Mucosa of stomach (tissue), 1 donor: ENCODE measurements around the gene MYO10.

Experiments used
- H3K27me3 ChIP-seq: one replicate; pipeline ENCODE4 v1.7.0; 2013; ENCODE audit warnings: mild to moderate bottlenecking, low read length; ENCODE audit not compliant: control insufficient read depth, insufficient read depth
- H3K36me3 ChIP-seq: one replicate; pipeline ENCODE4 v1.7.0; 2013; ENCODE audit warnings: low read length; ENCODE audit not compliant: control insufficient read depth, insufficient read depth
- H3K4me1 ChIP-seq: one replicate; pipeline ENCODE4 v1.7.0; 2013; ENCODE audit warnings: mild to moderate bottlenecking, low read length; ENCODE audit not compliant: control insufficient read depth, insufficient read depth
- H3K4me3 ChIP-seq: one replicate; pipeline ENCODE4 v1.7.0; 2013; ENCODE audit warnings: low read length
- H3K9ac ChIP-seq: one replicate; pipeline ENCODE4 v1.7.0; 2013; ENCODE audit warnings: mild to moderate bottlenecking, low read length, moderate library complexity
- H3K9me3 ChIP-seq: one replicate; pipeline ENCODE4 v1.7.0; 2013; ENCODE audit warnings: mild to moderate bottlenecking, low read length, moderate library complexity; ENCODE audit not compliant: control insufficient read depth
- donor health status: Pancreatic carcinoma.

The MYO10 gene

GRCh38 chr5:16687898-16688297 is 248.2 kb downstream of the MYO10 start:
- Histone ChIP-seq H3K4me3 (no peak overlapping the region), H3K36me3 (no peaks in the 10 kb centered on the region), H3K4me1 (no peaks in the 10 kb centered on the region), H3K27me3 (no peaks in the 10 kb centered on the region), H3K9ac (no peak overlapping the region), H3K9me3 (no peaks in the 10 kb centered on the region)

GRCh38 chr5:16685069-16685468 is 251.0 kb downstream of the MYO10 start:
- Histone ChIP-seq H3K9ac (no peak overlapping the region), H3K9me3 (no peaks in the 10 kb centered on the region), H3K4me3 (no peak overlapping the region), H3K36me3 (peaks cover 10% of the 10 kb centered on the region), H3K27me3 (no peaks in the 10 kb centered on the region), H3K4me1 (no peaks in the 10 kb centered on the region)

DNA sequence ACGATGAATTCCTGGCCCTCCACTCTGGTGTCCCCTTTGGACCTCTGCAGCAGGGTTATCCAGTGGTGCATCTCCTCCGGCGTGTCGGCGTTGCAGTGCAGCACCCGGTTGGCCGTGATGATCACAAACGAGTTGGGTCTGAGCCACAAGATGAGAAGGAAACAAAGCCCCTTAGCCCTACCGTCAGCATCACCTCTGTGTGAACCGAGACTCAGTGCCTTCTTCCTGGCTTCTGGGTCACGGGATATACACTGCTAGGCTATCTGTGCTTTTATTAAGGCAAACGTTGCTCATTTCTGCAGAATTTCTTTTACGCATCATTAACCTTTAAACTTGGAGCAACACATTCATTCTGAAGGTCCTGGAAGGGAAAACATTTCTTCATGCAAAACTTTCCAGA is 254.2 kb downstream of the MYO10 start:
- H3K4me1 ChIP-seq = no peaks in the 10 kb centered on the region
- H3K9ac ChIP-seq = no peak overlapping the region
- H3K9me3 ChIP-seq = no peaks in the 10 kb centered on the region
- H3K4me3 ChIP-seq = no peak overlapping the region
- H3K36me3 ChIP-seq = peaks cover 10% of the 10 kb centered on the region
- no peaks in the 10 kb centered on the region for H3K27me3 ChIP-seq

GRCh38 chr5:16679863-16680262 is 256.2 kb downstream of the MYO10 start:
- Histone ChIP-seq H3K36me3 (peaks cover 13% of the 10 kb centered on the region), H3K9me3 (no peaks in the 10 kb centered on the region), H3K9ac (no peak overlapping the region), H3K4me1 (peaks cover 4% of the 10 kb centered on the region), H3K4me3 (no peak overlapping the region), H3K27me3 (no peaks in the 10 kb centered on the region)

DNA sequence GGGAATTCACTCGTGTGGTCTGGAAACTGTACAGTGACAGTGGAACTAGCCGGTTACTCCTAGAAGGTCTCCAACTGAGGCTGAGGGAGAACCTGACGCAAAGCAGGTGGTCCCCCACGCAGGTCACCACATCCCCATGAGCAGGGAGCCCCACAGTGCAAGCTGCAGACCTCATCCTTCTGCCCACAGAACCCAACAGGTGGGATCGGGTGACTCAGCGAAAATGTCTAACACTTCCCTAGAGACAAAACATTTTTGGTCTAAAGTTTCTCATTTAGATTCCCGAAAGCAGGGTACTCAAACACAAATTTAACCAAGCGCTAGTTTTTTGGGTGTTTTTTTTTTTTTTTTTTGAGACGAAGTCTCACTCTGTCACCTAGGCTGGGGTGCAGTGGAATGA is 256.9 kb downstream of the MYO10 start:
- H3K9ac ChIP-seq = no peak overlapping the region
- no peaks in the 10 kb centered on the region for H3K9me3 ChIP-seq
- H3K36me3 ChIP-seq = peaks cover 15% of the 10 kb centered on the region
- no peak overlapping the region for H3K4me3 ChIP-seq
- H3K27me3 ChIP-seq = no peaks in the 10 kb centered on the region
- H3K4me1 ChIP-seq = peaks cover 9% of the 10 kb centered on the region

- Histone ChIP-seq H3K4me1 (peaks cover 9% of the 10 kb centered on the region), H3K9me3 (no peaks in the 10 kb centered on the region), H3K9ac (no peak overlapping the region), H3K27me3 (no peaks in the 10 kb centered on the region), H3K36me3 (peaks cover 9% of the 10 kb centered on the region), H3K4me3 (no peak overlapping the region)
Measured at GRCh38 chr5:16675806-16676205, 260.3 kb downstream of the MYO10 start.

DNA sequence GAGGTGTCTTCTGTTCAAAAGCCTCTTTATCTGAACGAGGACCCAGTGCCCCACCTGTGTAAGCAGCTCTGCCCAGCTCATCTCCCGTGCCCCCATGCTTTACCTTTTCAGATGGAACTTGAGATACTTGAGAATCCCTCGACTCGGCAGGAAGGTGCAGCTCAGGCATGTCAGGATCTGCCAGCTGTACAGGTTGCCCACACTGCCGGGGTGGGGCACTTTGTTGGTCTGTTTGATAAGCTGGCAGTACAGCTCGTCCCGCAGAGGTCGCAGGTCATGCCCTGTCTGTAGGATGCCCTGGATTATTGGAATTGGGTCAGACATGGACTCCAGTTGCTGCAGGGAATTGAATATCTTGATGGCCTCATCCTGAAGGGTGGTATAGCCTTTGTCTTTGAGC is 261.3 kb downstream of the MYO10 start:
- Histone ChIP-seq H3K4me1 (peaks cover 9% of the 10 kb centered on the region), H3K9me3 (no peaks in the 10 kb centered on the region), H3K4me3 (no peak overlapping the region), H3K27me3 (no peaks in the 10 kb centered on the region), H3K9ac (no peak overlapping the region), H3K36me3 (peaks cover 9% of the 10 kb centered on the region)

DNA sequence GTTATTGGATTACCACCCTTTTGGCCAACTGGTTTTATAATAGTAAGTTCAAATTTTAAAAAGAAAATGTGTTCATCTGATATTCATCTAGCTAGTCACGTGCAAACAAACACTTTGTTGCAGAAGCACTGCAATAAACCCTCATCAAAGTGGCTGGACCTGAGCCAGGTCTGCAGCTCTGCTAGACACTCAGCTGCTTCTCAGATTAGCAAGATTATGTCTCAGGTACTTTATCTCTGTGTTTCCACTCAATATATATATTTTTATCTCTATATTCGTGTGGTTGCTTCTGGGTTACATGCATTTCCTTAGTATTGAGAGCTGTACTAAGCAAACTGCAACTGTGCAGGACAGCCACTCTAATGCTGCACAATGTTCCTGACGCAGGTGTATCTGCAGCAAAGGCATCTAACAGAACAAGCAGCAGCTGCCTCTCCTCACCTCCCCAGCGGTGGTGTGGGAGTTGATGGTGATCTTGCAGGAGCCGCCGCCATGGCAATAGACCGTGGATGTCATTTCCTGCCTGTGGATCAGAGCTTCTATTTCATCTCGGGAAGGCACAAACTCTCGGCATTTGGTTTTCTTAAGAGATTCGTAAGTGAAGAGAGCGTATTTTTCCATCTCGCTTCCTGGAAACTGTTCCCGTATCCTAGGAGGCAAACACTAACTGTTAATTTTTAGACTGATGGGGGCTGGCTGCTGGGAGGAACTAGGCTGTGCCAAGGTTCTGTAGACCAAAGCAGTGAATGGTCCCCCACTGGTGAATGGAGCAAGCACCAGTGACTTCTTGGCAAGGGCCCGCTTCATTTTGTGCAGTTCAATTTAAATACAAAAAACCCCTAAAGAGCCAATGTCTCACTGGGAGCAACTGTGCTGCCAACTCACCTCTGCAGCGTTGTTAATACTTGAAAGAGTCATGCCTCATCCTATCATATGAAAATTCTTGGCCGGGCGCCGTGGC is 262.6 kb downstream of the MYO10 start:
- Histone ChIP-seq H3K9ac (no peak overlapping the region), H3K36me3 (peaks cover 9% of the 10 kb centered on the region), H3K4me1 (peaks cover 9% of the 10 kb centered on the region), H3K9me3 (no peaks in the 10 kb centered on the region), H3K27me3 (no peaks in the 10 kb centered on the region), H3K4me3 (no peak overlapping the region)

GRCh38 chr5:16671208-16671607 is 264.9 kb downstream of the MYO10 start:
- H3K36me3 ChIP-seq = peaks cover 9% of the 10 kb centered on the region

GRCh38 chr5:16669776-16670175 is 266.3 kb downstream of the MYO10 start:
- Histone ChIP-seq H3K9me3 (no peaks in the 10 kb centered on the region), H3K27me3 (no peaks in the 10 kb centered on the region), H3K36me3 (peaks cover 4% of the 10 kb centered on the region), H3K4me1 (peaks cover 21% of the 10 kb centered on the region), H3K9ac (no peak overlapping the region), H3K4me3 (no peak overlapping the region)

More at GRCh38 chr5:16671208-16671607, 264.9 kb downstream of the MYO10 start:
- no peaks in the 10 kb centered on the region for H3K27me3 ChIP-seq
- H3K9ac ChIP-seq = no peak overlapping the region
- H3K4me3 ChIP-seq = no peak overlapping the region
- H3K4me1 ChIP-seq = peaks cover 17% of the 10 kb centered on the region
- H3K9me3 ChIP-seq = no peaks in the 10 kb centered on the region

DNA sequence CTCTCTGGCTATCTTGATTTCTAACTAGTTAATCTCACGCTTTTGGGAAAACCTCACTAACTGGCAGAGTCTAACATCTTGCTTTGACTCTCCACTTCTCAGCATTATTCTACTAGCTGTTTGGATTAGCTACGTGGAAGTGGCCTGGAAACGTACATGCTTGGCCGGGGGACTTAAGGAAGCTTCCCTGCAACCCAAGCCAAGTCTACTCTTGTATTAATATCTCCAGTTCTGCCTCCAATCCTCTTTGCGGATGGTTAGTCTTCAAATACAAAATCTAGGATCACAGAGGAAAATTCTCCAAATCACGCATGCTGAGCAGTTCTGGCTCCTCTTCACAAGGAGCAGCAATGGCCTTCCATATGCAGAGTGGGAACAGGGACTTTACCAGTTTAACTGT is 267.5 kb downstream of the MYO10 start:
- Histone ChIP-seq H3K9me3 (no peaks in the 10 kb centered on the region), H3K4me3 (no peak overlapping the region), H3K36me3 (peaks cover 4% of the 10 kb centered on the region), H3K27me3 (no peaks in the 10 kb centered on the region), H3K9ac (no peak overlapping the region), H3K4me1 (peaks cover 18% of the 10 kb centered on the region)

GRCh38 chr5:16668194-16668593 is 267.9 kb downstream of the MYO10 start:
- peaks cover 18% of the 10 kb centered on the region for H3K4me1 ChIP-seq

More at GRCh38 chr5:16668194-16668593, 267.9 kb downstream of the MYO10 start:
- Histone ChIP-seq H3K27me3 (no peaks in the 10 kb centered on the region), H3K9me3 (no peaks in the 10 kb centered on the region), H3K4me3 (no peak overlapping the region), H3K9ac (no peak overlapping the region), H3K36me3 (peaks cover 4% of the 10 kb centered on the region)
